ENCODE measurements around the gene FBXO24.

GRCh38 chr7:100540073-100540723 is 45.9 kb upstream of the FBXO24 start:
- TF ChIP-seq, protein P1, sequence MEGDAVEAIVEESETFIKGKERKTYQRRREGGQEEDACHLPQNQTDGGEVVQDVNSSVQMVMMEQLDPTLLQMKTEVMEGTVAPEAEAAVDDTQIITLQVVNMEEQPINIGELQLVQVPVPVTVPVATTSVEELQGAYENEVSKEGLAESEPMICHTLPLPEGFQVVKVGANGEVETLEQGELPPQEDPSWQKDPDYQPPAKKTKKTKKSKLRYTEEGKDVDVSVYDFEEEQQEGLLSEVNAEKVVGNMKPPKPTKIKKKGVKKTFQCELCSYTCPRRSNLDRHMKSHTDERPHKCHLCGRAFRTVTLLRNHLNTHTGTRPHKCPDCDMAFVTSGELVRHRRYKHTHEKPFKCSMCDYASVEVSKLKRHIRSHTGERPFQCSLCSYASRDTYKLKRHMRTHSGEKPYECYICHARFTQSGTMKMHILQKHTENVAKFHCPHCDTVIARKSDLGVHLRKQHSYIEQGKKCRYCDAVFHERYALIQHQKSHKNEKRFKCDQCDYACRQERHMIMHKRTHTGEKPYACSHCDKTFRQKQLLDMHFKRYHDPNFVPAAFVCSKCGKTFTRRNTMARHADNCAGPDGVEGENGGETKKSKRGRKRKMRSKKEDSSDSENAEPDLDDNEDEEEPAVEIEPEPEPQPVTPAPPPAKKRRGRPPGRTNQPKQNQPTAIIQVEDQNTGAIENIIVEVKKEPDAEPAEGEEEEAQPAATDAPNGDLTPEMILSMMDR (IDR thresholded peaks at IDR 0.05), result no peak
- TF ChIP-seq EP300 (IDR thresholded peaks at IDR 0.05) (no peak), POLR2A (IDR thresholded peaks at IDR 0.05) (no peak)
